Measurements from ENCODE around the gene BACH2. TPM values are rescaled to one million over a fixed set of nuclear protein-coding genes. Genes with fewer than 3 reads are reported as not detected.

The BACH2 gene
- total and polyA plus RNA-seq, 2 of the 8 experiments (the other 6 are each of a cell fraction or from before 2014, with no cell fraction given): 1.9 to 5.9 TPM

DNA sequence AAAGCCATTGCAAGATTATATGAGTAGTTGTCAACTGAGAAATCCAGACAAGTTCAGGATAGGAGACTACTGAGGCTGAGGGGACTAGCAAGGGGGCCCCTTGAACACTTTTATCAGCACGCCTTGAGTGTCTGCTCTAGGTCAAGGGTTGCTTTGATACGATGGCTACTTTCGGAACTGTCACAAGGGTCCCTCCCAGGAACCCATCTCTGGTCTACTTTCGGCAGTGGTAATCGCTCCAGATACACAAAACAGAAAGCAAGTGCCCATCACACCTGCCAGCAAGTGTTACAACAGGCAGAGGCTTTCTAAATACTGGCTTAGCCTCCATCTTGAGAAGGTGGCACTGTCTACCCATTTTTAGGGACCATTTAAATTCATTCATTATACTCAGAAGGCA, 341.3 kb downstream of the BACH2 start (continued):
- no peak for TF ChIP-seq ASH2L (IDR thresholded peaks at IDR 0.05; ENCODE audit: low read length)
- no peak for TF ChIP-seq RNF2 (IDR thresholded peaks at IDR 0.05; ENCODE audit: borderline replicate concordance, low read depth, low read length, missing control alignments, poor library complexity, severe bottlenecking)
- TF ChIP-seq EP300 (IDR thresholded peaks at IDR 0.05; ENCODE audit: borderline replicate concordance in 1 of 2, low read depth in 2 of 2, low read length in 2 of 2): no peak
